SHP77 (cell line): Measurements from ENCODE around the gene SKP1.
A peak's percentile ranks its signal among the peaks of the same experiment; 100 is the strongest.

ENCODE experiments used
- DNase-seq, 2 experiments: peaks; one replicate each; lab custom pipeline; 2025; lab: John Stamatoyannopoulos, UW

Gene SKP1

DNA sequence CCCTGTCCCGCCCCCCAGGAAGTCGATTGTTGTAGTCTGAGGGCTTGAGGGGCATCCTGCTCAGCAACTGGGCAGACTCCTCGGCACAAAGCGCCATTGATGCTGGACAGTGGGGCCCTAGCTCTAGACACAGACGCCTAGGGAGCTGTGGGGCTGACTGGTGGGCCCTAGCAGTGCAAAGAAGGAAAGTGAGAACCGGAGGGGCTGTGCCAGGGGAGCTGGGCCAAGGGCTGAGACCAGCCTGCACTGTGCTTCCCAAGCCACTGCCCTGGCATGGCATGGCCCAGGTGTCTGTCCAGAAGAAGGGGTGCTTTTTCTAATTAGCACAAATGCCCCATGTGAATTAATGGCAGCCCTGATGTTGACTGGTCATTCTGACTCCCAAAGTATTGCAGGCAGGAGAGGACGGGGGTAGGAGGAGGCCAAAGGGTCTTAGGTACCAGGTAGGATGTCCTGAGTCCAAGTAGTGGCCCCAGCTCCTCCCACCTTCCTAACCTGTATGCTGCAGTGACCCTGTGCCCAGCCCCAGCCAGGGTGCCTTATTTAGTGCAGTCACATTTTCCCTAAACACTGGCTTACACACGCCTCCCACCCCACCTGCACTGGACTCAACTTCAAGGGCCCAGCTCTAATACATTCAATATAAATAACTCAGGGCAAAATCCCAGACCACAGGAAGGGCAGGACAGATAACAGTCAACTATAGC, 46.4 kb downstream of the SKP1 start:
- no peak for DNase-seq

DNA sequence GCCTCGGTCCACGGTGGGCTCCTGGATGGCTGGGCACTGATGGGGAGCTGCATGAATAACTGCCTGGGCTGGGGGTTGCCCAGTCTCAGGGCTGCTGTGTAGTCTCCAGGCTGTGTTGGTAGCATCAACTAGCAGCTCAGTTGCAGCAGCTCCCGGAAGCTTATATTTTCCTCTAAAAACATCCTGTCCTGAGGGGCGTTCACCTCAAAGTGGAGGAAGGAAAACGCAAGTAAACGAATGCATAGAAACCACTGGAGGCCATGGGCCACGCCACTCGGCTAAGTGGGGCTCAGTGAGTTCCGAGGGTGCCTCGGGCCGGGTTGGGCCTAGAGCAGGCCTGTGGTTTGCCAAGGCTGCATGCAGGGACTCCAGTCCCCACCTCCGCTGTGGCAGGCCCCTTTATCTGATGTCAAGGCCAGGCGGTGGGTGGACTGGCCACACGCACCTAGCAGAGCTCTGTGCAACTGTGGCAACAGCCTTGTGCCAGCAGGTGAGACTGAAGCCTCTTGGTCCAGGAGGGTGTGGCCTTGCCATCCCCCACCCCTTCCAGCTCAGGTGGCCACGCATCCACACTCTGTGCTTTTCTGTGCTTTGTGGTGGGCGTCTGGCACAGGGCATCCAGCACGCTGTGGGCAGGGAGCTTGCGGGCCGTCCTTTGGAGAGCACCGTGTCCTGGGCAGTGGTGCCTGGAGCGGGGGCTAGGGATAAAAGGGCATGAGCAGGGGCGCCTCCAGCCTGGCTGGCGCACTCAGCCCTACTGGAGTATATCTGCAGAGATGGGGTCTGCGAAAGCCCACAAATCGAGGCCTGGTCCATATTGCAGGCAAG, 47.1 kb downstream of the SKP1 start:
- DNase-seq, result no peak

DNA sequence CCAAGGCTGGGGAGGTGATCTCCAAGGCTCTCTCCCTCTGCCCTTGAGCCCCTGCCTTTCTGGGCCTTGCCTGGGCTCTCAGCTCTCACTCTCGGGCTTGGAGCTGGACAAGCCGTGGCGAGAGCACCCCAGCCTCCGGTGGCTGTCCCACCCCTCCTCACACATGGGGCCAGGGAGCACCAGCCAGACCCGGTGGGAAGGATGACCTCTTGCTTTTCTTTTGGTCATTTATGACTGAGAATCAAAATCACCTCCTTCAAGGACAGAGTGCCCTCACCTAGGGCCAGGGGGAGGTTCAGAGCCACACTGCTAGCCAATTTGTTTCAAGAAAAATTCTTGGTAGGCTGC, 48.1 kb downstream of the SKP1 start:
- DNase-seq, result no peak

DNA sequence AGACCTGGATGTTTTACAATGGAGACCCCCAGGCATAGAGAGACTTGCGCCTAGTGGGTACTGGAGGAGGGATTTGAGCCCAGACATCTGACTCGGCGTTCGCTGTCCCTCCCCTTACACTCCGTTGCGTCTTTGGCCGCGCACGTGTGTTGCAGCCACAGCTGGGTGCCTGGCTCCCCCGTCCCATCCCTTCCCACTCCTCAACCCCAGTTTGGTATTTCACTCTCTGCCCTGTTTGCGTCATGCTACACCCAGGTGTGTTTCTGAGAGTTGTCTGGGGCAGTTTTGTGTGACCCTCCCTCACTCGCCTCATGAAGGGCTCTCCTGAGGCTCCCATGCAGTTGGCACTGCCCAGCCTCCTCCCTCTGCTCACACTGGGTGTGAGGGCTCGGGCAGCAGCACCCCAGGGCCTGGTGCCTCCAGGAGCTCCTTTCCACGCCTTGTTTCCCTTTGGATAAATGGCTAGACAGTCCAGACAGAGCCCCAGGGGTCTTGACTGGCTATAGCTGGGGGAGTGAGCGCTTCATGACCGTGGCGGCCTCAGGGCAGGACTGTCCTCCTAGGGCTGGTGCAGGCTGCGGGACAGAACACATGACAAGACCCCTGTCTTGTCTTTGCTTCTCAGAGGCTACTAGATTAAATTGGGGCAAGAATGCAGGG, 48.6 kb downstream of the SKP1 start:
- no peak for DNase-seq

DNA sequence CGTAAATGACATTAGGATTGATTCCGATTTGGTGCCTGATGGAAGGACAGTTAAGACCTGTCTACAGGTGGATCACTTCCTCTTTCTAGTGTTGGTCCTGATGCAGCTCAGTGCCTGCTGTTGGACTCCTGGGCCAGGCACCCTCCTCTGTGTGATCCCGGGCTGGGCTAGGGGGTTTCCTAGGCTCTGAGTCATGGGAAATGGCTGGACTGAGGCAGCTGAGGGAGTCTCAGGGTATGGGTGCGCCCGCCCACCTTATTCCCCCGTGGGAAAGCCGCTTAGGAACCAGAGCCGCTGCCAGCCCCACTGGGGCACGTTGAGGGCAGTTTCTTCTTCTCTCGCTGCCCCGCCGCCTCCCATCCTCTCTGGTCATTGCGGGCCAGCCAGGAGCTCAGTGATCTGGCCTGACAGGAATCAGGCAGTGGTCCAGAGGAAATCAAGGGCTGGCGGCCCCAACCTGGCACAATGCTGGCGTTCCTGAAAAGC, 49.3 kb downstream of the SKP1 start:
- DNase-seq, result no peak

DNA sequence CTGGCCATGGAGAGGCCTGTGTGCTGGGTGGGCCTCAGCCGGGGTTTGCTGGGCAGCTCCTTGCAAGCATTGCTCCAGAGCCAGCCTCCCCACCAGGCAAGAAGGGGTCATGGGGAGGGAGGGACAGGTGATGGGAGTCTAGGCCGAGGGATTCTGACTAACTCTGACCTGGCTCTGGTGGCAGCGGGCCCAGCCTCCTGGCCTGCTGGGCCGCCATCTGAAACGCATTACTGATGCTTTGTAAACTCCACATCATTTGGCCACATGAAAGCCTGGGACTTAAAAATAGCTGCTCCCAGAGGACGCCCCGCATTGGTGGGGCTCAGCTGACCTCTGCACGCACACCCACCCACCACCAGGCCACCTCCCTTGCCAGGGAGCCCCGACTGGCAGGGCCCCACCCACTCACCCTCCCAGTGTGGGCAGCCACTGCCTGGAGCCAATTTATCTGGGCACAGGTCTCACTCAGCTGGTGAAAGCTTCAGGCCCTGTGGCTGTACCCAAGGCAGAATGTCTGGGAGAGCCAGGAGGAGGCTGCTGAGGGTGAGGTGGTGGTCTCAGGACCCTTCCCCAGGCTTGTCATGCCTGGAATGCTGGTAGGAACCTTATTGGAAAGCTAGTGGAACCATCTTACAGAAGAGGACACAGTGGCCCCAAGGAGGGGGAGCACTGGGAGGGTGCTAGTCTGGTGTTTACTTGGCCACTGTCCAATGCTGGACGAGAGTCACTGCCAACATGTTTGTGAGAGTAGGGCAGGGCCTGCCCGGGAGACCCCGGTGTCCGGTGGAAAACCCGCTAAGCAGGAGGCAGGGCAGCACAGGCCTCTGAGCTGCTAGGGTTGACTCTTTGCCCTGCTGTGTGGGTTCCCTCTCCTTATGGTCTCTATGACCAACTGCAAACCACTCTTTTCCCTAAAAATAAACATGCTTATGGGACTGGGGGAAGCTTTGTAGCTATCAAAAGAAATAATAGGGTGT, 51.4 kb downstream of the SKP1 start:
- peak in 1 of 2 experiments; percentile 1 for DNase-seq

DNA sequence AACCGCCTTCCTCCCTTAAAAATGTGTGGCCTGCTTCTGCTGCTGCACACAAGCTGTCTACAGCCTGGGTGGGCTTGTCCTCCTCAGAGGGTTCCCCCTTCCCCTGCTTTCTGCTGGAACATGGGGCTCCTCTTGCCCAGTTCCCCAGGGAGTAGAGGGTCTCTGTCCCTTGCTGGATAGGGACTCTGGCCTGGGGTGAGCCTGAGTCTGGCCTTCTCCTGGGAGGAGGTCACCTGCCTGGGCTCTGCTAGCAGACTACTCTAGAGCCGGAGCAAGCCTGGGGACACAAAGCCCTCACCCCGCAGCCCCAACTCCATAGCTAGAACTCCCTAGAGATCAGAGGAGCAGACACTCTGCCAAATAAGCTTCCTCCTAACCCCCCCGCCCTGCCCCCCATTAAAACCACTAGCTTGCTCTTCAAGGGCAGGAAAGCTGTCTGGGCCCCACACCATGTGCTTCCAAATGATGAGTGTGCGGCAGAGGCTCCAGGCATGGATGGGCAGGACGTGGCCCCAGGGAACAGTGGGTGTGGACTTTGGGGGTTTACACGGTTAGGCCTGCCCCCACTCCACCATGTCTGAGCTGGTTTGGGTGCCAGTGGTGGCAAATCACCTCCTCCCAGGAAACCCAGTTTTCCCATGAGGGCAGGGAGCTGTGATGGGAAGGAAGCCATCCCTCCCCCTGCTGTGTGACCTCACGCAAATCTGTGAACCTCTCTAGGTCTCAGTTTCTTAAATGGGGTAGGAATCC, 52.3 kb downstream of the SKP1 start:
- no peak for DNase-seq

DNA sequence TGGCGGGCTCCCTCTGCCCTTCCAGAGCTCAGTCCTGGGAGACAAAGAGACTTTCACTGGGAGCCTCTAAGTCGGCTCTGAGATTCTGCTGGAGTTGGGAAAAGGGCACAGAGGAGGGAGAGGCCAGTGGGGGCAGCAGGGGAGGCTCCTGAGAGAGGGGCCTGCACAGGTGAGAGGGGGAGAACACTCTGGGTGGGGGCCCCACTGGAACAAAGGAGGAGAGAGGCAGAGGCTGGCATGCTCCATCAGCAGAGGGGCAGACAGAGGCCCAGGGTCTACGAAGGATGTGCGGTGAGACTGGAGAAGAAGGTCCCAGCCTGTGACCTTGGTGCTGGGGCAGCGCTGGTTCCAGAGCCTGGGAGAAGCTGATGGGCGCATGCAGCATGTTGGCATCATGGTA, 53.4 kb downstream of the SKP1 start:
- no peak for DNase-seq

DNA sequence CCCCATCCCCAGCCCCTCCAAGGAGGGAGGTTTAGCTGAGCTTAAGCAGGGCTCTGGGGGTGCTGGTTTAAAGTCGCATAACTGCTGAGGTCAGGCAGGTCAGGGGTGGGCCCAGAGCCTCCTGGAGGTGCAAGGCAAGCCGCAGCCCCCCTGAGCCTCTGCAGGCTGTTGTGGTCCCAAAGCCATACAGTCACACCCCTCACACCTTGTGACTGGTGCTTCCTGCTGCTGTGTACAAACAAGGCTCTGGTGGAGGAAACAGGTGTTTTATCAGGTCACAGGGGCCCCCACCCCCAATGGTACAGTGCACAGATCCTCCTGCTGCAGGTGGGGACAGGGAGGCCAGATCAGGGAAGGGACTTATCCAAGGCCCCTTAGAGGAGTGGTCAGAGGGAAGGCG, 54.2 kb downstream of the SKP1 start:
- DNase-seq, result no peak

DNA sequence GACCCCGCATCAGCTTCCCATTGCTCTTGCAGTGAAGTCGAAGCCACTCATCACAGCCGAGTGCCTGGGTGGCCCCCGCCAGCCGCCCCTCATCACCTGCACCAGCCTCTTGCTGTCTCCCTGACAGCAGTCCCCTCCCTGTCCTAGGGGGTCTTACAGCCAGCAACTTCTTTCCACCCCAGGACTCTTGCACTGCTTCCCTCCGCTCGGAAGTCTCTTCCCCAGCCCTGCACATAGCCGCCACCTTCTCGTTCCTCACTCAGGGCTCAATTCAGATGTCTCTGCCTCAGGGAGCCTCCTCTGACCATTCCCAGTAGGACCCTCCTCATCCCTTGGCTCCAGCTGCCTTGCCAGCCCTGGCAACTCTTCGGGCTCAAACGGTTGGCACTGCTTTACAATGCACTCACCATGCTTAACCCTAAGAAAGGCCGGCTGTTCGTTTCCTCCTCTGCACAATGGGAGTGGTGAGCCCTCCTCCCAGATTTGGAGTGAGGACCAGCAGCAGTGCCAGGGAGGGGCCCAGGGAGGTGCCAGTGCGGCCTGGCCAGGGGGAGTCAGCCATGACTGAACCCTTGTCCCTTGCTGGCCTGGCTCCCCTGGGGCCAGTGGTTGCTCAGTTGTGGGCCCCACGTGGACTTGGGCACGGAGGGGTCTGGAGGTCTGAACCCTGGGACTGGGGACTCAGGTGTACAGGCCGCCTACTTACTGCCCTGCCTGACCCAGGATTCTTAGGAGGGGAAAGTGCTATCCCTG, 56.2 kb downstream of the SKP1 start:
- DNase-seq, result no peak

DNA sequence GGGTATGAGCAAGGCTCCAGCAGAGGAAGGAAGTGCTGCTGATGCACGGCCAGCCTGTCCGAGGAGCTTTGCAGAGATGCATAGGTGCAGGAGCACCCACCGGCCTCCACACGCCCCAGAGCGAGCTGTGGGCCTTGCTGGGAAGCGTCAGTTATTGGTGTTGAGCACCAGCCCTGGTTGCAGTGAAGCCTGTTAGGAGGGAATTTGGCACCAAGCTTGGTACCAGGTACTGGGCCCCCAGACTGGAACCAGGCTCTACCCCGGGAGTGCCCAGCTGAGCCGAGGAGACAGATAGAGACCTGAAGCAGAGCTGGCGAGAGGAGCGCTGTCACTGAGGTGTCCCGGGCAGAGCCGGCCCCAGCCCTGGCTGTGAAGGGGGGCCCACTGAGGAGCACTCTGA, 57.0 kb downstream of the SKP1 start:
- no peak for DNase-seq

DNA sequence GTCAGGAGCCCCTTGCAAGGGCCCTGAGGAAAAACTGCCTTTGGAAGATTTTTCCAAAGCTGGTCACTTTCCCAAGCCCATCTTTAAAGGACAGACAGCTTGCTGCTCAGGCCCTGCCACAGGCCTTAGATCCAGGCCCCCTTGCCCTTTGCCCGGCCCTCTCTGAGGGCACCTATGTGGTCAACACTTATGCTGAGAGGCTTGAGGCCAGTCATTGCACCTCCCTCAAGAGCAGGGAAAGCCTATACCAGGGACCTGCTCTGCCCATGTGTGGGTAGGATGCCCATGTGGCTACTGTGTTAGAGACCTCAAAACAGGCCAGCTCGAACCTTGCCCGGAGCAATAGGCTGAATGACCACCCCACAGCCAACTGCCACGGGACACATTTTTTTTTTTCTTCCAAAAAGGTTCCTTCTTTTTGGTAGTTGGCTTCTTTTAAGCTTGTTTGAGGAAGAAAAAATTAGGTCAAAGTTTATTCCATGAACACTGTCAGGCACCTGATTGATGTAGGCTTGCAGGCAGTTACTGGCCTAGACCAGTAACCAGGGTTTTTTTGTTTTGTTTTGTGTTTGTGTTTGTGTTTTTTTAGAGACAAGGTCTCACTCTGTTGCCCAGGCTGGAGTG, 58.4 kb downstream of the SKP1 start:
- DNase-seq, result no peak

DNA sequence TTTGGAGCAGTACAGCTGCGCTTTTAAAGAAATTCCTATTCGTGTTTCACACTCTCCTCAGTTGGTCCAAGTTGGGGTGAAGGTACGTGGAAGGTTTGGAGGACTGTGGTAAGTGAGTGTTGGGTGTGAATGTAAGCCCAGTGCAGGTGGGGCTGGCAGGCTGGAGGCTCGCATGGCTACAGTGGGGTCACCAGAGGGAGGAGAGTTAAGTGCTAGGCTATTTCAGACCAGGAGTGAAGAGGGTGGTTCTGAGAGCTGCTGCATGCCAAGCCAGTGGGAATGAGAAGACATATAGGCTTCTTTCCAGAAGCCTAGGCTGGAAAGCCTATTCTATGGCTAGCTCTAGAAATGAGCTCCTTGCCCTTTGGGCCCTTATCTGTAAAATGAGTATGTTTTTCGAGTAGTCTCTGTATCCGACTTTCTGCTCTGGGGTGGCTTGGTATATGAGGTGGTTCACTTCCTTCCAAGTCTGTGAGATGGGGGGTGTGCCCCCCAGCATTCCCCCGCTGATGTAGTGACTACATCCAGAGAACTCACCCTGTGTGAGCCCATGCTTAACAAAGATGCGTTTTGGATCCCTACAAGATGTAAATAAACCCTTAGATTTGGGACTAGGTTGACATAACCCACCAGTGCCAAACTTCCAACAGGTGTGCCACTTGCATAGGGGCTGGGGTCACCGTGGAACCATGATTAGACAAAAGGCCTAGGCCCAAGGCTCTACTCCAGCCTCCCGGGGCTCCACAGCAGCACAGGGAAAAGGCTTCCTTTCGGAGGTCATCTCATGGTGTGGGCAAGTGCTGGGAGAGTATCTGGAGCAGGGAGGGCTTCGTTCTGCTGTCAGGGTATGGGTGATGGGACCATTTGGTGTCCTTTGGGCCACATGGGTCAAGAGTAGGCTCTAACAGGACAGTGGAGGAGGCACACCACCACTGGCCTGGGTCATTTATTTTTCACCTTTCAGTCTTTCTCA, 59.7 kb downstream of the SKP1 start:
- DNase-seq, result no peak

DNA sequence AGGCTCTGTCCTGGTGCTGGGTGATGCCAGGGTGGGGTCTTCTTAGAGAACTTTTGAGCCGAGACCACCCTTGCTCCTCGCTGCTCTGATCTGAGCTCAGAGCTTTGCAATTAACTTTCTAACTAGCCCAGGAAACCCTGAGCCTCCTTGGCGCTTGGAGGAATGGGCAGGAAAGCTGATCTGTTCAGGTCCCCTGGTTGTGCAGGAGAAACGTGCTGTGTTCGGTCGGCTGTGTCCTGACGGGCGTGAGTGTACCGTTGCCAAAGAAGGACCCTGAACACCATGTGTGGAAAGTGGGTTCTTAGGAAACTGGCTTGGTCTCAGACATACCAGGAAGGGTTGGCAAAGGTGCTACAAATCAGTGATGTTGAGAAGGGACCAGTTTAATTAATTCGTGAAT, 60.5 kb downstream of the SKP1 start:
- no peak for DNase-seq

DNA sequence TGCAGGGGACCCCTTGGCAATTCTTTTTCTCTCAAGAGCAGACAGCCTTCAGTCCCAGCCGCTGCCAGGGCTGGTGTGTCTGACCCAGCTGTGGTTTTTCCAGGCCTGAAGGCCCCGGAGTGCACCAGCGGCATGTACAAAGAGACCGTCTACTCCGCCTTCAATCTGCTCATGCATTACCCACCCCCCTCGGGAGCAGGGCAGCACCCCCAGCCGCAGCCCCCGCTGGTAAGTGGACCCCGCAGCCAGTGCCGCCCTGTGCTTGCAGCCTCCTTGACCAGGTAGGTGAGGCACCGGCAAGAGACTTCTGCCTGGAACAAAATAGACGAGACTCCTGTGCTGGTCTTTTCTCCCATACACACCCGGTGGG, 61.0 kb downstream of the SKP1 start:
- no peak for DNase-seq

DNA sequence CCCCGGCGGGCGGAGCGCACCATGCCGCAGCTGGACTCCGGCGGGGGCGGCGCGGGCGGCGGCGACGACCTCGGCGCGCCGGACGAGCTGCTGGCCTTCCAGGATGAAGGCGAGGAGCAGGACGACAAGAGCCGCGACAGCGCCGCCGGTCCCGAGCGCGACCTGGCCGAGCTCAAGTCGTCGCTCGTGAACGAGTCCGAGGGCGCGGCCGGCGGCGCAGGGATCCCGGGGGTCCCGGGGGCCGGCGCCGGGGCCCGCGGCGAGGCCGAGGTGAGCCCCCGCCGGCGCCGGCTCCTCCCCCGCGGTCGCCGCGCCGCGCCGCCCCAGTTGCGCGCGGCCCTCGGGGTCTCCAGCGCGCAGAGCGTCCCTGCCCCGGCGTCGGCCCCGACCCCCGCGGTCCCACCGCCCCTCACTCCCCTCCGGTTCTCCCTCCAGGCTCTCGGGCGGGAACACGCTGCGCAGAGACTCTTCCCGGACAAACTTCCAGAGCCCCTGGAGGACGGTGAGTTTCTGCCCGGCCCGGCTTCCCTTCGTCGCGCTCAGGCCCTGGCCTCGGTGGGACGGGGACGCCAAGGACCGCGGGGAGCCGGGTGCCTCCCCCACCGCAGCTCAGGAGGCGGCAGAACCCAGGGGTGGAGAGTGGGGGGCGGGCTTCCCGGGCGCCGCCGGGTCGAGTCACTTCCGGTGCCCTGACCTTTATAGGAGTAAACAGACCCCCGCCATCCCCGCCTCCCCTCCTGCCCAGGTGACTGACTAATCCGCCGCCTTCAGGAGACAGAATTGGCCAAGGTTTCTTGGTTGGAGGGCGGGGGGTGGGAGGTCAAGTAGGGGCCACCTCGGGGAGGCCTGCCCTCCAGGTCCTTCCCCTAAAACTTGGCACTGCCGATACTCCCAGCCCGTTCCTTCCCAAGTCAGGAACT, 61.6 kb downstream of the SKP1 start:
- peak in 1 of 2 experiments; percentile 4 for DNase-seq
